ENCODE data around the gene ZNF814. TPM values are rescaled to one million over a fixed set of nuclear protein-coding genes. Genes with fewer than 3 reads are reported as not detected.
"Not testable (repeated sequence)": the region's sequence is repeated elsewhere in the genome, so short reads cannot be mapped to it uniquely, and the experiment has no call there.

The ZNF814 gene
- total and polyA plus RNA-seq, 8 donors, result 3.7 to 10.8 (median 6.6) TPM

DNA sequence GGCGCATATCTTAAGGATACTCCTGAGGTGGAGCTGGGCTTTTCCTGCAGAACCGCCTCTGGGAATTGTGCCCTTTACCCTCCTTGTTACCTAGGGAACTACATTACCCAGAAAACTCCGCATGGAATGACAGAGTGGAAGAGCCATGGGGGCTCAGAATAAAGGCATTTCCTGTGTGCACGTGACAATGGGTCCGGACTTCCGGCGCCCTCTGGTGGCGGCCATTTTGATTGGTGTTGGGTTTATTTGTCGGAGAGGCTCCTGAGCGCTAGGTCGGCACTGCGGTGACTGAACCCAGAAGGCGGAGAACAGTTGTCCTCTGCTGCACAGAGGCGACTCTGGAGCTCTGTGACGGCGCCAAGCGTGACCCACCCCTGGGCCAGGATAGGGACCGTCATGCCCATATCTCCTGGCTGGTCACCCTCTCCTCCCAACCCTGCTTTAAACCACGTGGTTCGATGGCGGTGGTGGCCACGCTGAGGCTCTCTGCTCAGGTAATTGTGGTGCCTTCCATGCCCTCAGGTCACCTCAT is 58.7 kb downstream of the ZNF814 start, which contains the start of gene ZNF587B:
TSS of gene ZNF587B (plus strand) at position 229 of the 532 bp plus-strand sequence. CDS start at position 459, 230 bp downstream.
- TF ChIP-seq, protein P1, sequence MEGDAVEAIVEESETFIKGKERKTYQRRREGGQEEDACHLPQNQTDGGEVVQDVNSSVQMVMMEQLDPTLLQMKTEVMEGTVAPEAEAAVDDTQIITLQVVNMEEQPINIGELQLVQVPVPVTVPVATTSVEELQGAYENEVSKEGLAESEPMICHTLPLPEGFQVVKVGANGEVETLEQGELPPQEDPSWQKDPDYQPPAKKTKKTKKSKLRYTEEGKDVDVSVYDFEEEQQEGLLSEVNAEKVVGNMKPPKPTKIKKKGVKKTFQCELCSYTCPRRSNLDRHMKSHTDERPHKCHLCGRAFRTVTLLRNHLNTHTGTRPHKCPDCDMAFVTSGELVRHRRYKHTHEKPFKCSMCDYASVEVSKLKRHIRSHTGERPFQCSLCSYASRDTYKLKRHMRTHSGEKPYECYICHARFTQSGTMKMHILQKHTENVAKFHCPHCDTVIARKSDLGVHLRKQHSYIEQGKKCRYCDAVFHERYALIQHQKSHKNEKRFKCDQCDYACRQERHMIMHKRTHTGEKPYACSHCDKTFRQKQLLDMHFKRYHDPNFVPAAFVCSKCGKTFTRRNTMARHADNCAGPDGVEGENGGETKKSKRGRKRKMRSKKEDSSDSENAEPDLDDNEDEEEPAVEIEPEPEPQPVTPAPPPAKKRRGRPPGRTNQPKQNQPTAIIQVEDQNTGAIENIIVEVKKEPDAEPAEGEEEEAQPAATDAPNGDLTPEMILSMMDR (IDR thresholded peaks at IDR 0.05), result peak in 3 of 4 donors; percentile 11 to 19 (median 15)
- Histone ChIP-seq H3K27ac (peak within 1 kb of the TSS in 1 of 4 donors; percentile 18), H3K4me3 (peak within 1 kb of the TSS in 2 of 4 donors; percentile 27 to 33), H3K27me3 (no peaks in the 10 kb centered on the region), H3K36me3 (peaks cover 0 to 5% (median 0%) of the 10 kb centered on the region in 3 donors), H3K4me1 (no peaks in the 10 kb centered on the region), H3K9me3 (no peaks in the 10 kb centered on the region)
- ATAC-seq (peak; percentile 68 to 90 (median 82)), DNase-seq (peak in 4 of 6 donors; percentile 61 to 65 (median 64)), FAIRE-seq (no peak)
- intact Hi-C loops (cut with DNase I), result no loop called here
- WGBS, 2 donors, result 50 to 54% methylated on average over 22 of the region's 22 CpGs

DNA sequence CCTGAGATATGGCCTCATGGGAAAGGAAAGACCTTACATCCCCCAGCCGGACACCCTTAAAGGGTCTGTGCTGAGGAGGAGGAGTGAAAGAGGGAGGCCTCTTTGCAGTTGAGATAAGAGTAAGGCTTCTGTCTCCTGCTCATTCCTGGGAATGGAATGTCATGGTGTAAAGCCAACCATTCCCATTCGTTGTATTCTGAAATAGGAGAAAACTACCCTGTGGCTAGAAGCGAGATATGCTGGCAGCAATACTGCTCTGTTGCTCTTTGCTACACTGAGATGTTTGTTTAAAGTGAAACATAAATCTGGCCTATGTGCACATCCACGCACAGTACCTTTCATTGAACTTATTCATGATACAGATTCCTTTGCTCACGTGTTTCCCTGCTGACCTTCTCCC is 59.5 kb downstream of the ZNF814 start:
- H3K9me3 ChIP-seq, result no peaks in the 10 kb centered on the region
- peaks cover 0 to 5% (median 0%) of the 10 kb centered on the region in 3 donors for H3K36me3 ChIP-seq
- 51 to 58% methylated on average over 5 of the region's 5 CpGs for WGBS, 2 donors
- H3K27ac ChIP-seq, result no peak overlapping the region
- intact Hi-C loops (cut with DNase I), result no loop called here
- FAIRE-seq, result no peak
- no peak overlapping the region for H3K4me3 ChIP-seq
- H3K4me1 ChIP-seq, result no peaks in the 10 kb centered on the region
- TF ChIP-seq, protein P1 (IDR thresholded peaks at IDR 0.05), result no peak
- no peak for ATAC-seq
- DNase-seq, result no peak
- no peaks in the 10 kb centered on the region for H3K27me3 ChIP-seq

DNA sequence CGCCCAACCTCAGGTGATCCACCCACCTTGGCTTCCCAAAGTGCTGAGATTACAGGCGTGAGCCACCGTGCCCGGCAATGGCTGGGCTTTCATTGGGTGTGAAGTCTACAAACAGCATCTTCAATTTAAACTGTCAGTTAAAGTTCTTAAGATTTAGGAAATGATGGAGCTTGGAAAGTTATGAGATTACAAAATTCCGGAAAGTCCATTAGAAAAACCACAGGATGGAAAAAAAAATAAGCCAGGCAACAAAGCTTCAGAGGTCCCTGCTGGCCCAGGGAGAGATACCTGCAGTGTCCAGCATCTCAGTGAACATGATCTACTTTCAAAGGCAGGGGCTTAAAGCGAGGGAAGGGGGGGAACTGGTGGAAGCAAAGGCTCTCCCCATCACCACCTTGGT is 63.3 kb downstream of the ZNF814 start:
- DNase-seq, result no peak
- Histone ChIP-seq H3K4me1 (peaks cover 6 to 25% (median 7%) of the 10 kb centered on the region in 3 donors), H3K27ac (no peak overlapping the region), H3K27me3 (no peaks in the 10 kb centered on the region), H3K4me3 (no peak overlapping the region), H3K9me3 (no peaks in the 10 kb centered on the region), H3K36me3 (no peaks in the 10 kb centered on the region)
- no peak for FAIRE-seq
- intact Hi-C loops (cut with DNase I), result no loop called here
- WGBS, 2 donors, result 91 to 92% methylated on average over 6 of the region's 6 CpGs
- TF ChIP-seq, protein P1 (IDR thresholded peaks at IDR 0.05), result no peak
- no peak for ATAC-seq

DNA sequence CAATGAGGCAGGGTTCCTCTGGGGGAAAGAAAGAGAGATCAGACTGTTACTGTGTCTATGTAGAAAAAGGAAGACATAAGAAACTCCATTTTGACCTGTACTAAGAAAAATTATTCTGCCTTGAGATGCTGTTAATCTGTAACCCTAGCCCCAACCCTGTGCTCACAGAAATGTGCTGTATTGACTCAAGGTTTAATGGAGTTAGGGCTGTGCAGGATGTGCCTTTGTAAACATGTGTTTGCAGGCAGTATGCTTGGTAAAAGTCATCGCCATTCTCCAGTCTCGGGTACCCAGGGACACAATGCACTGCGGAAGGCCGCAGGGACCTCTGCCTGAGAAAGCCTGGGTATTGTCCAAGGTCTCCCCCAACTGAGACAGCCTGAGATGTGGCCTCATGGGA is 65.2 kb downstream of the ZNF814 start:
- ATAC-seq; intact Hi-C loops (cut with DNase I); H3K27me3 ChIP-seq; H3K4me3 ChIP-seq; H3K9me3 ChIP-seq; FAIRE-seq; DNase-seq; H3K36me3 ChIP-seq: not testable (repeated sequence)
- whole genome bisulfite sequencing, 2 donors, result 46 to 48% methylated on average over 4 of the region's 4 CpGs
- Histone ChIP-seq H3K27ac (peak overlapping the region in 2 of 4 donors; percentile 7 to 9), H3K4me1 (peaks cover 6 to 25% (median 7%) of the 10 kb centered on the region in 3 donors)

DNA sequence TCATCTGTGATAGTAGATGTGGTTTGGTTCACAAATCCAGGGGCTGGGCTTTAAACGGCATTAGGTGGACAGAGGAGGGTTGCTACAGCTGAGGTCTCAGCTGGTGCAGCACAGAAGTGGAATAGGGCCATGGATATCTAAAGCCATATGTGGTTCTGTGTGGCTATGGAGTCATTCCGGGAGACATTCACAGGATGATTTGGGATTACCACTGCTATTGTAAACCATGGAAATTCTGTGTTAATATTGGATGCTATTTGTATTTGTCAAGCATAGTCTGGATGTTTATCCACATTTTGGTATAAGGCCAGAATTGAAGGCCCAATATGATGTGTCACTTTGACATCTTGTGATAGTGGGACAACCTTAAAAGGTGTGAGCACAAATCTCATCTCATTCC is 65.7 kb downstream of the ZNF814 start:
- DNase-seq; H3K9me3 ChIP-seq; H3K27me3 ChIP-seq; FAIRE-seq; ATAC-seq; intact Hi-C loops (cut with DNase I); H3K36me3 ChIP-seq; H3K4me3 ChIP-seq: not testable (repeated sequence)
- Histone ChIP-seq H3K27ac (peak overlapping the region in 1 of 4 donors; percentile 12), H3K4me1 (peaks cover 6 to 25% (median 7%) of the 10 kb centered on the region in 3 donors)
- WGBS, 2 donors, result 47 to 53% methylated on average over 2 of the region's 2 CpGs

DNA sequence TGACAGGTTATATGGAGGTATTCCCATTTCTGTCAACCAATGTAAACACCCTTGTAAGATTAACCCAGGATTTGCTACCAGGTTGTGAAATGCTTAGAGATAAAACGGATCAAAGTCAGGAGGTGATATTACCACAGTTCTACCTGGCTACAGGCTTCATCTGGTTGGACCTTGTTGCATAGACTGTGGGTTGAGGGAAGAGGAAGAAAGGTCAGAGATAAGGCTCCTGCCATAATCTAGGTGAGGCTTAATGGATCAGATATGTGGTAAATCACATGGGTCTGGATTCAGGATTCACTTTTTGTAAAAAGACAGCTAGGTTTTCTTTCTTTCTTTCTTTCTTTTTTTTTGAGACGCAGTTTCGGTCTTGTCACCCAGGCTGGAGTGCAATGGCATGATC is 67.3 kb downstream of the ZNF814 start:
- H3K4me3 ChIP-seq; FAIRE-seq; H3K9me3 ChIP-seq; H3K36me3 ChIP-seq; ATAC-seq; H3K27me3 ChIP-seq; DNase-seq; intact Hi-C loops (cut with DNase I); H3K27ac ChIP-seq: not testable (repeated sequence)
- WGBS, 2 donors, result 85 to 87% methylated on average over 3 of the region's 3 CpGs
- peaks cover 6 to 25% (median 7%) of the 10 kb centered on the region in 3 donors for H3K4me1 ChIP-seq

DNA sequence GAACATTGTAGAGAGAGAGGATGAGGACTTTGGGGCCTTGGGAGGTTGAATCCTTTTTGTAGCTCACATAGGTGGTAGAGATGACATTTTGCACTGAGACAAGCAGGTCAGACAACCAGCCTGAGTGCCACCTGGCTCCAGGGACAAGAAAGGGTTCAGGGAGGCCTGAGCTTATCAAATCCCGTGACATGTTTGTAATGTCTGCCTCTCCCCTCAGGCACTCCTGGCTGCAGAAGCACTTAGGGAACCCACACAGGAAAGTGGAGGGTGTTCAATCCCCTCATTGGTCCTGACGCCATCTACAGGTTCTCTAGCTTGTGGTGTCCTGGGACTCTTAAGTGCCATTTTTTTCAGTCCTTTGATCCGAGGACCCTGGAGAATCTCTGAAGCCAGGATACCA is 67.7 kb downstream of the ZNF814 start:
- intact Hi-C loops (cut with DNase I); FAIRE-seq; ATAC-seq: not testable (repeated sequence)

More for the DNA sequence above, 67.7 kb downstream of the ZNF814 start:
- H3K36me3 ChIP-seq, H3K27me3 ChIP-seq, DNase-seq, H3K27ac ChIP-seq, H3K9me3 ChIP-seq: not testable (repeated sequence)
- 27 to 36% methylated on average over 2 of the region's 3 CpGs for WGBS, 2 donors
- peaks cover 6 to 25% (median 7%) of the 10 kb centered on the region in 3 donors for H3K4me1 ChIP-seq
- H3K4me3 ChIP-seq, result peak overlapping the region in 3 of 4 donors; percentile 89 to 92 (median 92)

All from pancreas (tissue), 10 donors.